ENCODE data around the gene CENPV.

The CENPV gene

DNA sequence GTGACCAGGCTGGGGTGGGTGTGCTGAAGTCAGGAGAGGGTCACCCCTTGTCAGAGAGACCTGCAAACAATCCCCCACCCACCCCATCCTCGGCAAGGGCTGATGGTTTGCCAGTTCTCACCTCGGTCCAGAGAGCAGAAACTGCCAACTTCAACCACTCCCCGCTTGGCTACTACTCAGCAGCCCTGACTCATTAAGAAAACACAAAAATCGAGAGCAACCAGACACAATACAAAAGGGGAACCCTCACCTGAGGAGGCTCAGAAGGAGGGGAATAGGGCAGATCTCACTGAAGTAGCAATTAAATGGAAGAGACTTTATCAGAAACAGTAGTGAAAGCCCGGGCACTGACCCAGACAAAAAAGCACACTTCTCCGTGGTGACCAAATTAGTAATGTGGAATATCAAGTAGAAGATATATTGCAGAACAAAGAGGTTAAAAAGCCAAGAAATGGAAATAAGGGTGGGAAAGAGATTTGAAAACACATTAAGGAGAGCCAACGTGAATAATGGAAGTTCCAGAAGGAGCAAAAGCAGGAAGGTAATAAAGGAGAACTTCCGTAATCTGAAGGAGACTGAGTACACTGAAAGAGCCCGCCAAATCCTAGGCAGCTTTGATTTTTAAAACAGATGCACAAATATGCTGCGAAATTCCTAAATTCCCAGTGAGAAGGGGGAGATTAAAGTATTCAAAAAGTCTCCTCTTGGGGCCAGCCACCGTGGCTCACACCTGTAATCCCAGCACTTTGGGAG is 23.6 kb downstream of the CENPV start:
- no peak for DNase-seq (ENCODE audit: low read depth)
- no peak overlapping the region for H3K4me3 ChIP-seq (ENCODE audit: control insufficient read depth, low read depth, low read length)
- TF ChIP-seq, protein P1, sequence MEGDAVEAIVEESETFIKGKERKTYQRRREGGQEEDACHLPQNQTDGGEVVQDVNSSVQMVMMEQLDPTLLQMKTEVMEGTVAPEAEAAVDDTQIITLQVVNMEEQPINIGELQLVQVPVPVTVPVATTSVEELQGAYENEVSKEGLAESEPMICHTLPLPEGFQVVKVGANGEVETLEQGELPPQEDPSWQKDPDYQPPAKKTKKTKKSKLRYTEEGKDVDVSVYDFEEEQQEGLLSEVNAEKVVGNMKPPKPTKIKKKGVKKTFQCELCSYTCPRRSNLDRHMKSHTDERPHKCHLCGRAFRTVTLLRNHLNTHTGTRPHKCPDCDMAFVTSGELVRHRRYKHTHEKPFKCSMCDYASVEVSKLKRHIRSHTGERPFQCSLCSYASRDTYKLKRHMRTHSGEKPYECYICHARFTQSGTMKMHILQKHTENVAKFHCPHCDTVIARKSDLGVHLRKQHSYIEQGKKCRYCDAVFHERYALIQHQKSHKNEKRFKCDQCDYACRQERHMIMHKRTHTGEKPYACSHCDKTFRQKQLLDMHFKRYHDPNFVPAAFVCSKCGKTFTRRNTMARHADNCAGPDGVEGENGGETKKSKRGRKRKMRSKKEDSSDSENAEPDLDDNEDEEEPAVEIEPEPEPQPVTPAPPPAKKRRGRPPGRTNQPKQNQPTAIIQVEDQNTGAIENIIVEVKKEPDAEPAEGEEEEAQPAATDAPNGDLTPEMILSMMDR (IDR thresholded peaks at IDR 0.05; ENCODE audit: control insufficient read depth, insufficient read depth, low read depth, low read length, missing control alignments): no peak

DNA sequence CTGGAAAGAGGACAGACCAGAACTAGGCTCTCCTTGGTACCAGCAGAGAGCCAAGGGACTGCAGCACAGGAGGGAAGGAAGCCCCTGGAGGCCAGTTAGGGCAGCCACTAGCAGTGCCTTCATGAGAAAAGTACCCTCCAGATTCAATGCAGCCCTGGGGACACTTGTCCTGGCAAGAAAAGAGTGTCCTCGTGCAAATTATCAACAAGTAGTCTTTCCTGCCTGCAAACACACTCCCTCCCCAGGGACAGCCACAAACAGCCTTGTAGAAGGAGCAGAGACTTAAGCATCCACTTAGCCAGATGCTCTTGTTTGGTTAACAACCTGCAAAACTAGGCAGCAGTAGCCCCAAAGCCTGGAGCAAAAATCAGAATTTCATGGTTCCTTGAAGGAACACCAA is 24.3 kb downstream of the CENPV start:
- TF ChIP-seq, protein P1 (IDR thresholded peaks at IDR 0.05; ENCODE audit: control insufficient read depth, insufficient read depth, low read depth, low read length, missing control alignments): peak; percentile 10
- H3K4me3 ChIP-seq (ENCODE audit: control insufficient read depth, low read depth, low read length): no peak overlapping the region
- DNase-seq (ENCODE audit: low read depth): no peak

DNA sequence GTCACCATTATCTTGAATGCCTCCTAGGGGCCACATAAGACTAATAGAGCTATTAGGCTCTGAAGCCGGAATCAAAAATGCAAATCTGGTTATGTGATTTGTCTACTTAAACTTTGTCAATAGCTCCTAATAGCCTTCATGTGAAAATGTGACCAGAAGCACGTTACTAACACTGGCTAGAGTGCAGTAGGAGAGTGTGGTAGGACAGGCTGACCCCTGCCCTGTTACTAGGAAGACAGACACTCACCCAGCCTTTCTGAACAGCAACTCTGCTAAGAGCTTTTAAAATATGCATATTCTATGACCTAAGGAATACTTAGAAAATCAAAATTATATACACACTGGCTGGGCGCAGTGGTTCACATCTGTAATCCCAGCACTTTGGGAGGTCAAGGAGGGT is 26.3 kb downstream of the CENPV start:
- no peak for DNase-seq (ENCODE audit: low read depth)
- TF ChIP-seq, protein P1 (IDR thresholded peaks at IDR 0.05; ENCODE audit: control insufficient read depth, insufficient read depth, low read depth, low read length, missing control alignments): no peak
- H3K4me3 ChIP-seq (ENCODE audit: control insufficient read depth, low read depth, low read length): no peak overlapping the region

DNA sequence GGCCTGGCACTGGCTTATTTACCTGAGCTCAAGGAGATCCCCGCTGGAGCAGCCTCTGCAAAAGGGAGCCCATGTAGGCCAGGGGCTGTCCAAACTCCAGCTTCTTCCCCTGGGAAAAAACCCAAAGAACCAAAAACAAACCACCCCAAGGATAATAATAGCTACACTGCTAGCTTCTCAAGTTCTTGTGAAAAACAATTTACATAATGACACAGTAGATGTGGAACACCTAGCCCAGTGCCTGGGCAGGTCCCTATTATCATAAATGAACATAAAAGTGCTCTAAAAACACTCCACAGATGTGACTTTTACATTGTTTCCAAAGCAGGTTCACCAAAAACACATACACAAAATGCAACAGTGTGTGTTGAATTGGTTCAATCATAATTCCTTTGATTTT is 27.3 kb downstream of the CENPV start:
- TF ChIP-seq, protein P1 (IDR thresholded peaks at IDR 0.05; ENCODE audit: control insufficient read depth, insufficient read depth, low read depth, low read length, missing control alignments): no peak
- no peak for DNase-seq (ENCODE audit: low read depth)
- no peak overlapping the region for H3K4me3 ChIP-seq (ENCODE audit: control insufficient read depth, low read depth, low read length)

DNA sequence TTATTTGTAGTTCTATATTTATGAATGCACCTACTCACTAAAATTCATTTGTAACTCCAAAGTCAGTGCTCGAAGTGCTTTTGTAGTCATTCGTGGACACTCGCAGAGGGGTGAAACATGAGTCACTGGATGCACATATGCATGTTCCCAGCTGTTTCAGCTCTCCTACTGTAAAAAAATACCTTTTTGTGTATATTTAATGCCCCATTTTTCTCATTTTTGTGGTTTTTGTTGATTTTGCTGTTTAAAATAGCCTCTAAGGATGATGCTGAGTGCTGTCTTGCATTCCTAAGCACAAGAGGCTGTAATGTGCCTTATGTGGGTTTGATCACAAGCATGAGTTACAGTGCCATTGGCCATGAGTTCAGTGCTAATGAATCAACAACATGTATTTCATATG is 30.6 kb downstream of the CENPV start:
- H3K4me3 ChIP-seq (ENCODE audit: control insufficient read depth, low read depth, low read length): no peak overlapping the region
- TF ChIP-seq, protein P1 (IDR thresholded peaks at IDR 0.05; ENCODE audit: control insufficient read depth, insufficient read depth, low read depth, low read length, missing control alignments): no peak
- peak; percentile 45 for DNase-seq (ENCODE audit: low read depth)

DNA sequence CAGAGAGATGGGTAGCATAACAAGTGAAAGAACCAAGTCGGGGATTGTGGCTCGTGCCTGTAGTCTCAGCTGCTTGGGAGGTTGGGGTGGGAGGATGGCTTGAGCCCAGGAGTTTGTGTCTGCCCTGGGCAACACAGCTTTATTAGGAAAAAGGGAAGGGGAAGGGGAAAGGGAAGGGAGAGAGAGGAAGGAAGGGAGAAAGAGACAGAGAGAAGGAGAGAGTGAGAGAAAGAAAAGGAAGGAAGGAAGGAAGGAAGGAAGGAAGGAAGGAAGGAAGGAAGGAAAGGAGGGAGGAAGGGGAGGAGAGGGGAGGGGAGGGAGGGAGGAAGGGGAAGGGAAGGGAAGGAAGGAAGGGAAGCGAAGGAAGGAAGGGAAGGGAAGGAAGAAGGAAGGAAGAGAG is 33.3 kb downstream of the CENPV start:
- no peak for DNase-seq (ENCODE audit: low read depth)
- no peak overlapping the region for H3K4me3 ChIP-seq (ENCODE audit: control insufficient read depth, low read depth, low read length)
- TF ChIP-seq, protein P1 (IDR thresholded peaks at IDR 0.05; ENCODE audit: control insufficient read depth, insufficient read depth, low read depth, low read length, missing control alignments): no peak

Data from AG09309 (cell line).